ENCODE data around the gene DRAM1.
"Not testable (repeated sequence)": the region's sequence is repeated elsewhere in the genome, so short reads cannot be mapped to it uniquely, and the experiment has no call there.

Gene DRAM1

GRCh38 chr12:101906226-101906625 lies 28.8 kb downstream of the DRAM1 start:
- DNase-seq, result no peak

- DNase-seq, result no peak
Observed at GRCh38 chr12:101908395-101908794, 31.0 kb downstream of the DRAM1 start.

DNA sequence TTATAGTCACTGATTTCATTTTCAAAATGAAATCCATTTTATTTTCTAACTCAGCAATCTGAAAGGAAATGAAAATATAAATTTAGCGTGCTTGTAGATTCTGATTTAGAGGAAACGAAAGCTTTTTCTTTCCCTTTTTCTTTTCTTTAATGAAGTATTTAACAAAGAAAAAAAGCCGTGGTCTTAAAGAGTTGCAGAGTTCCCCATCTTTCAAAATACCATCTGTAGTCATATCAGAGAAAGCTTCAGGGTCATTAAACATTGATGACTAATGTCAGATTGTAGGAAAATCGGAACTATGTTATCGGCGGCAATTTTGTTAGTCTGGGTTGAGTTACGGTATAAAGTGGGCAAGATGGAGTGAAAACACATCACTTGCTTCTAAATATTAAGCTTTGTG lies 32.3 kb downstream of the DRAM1 start:
- no peak for DNase-seq

DNA sequence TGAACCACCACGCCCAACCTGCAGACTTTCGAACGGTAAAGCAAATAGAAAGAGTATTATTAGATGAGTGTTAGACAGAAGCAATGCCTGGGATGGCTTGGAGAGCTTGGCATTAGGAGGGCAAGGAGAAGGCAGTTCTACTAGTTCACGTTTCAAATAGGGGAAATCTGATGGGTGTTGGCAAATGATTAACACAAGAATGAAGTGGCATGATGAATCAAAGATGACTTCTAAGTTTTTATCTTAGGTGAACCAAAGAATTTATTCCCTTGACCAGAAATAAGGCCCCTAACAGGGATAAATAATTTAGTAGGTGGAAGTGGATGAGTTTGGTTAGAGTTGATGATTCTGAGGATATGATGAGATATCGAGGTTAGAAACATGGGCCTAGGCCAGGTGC lies 38.5 kb downstream of the DRAM1 start:
- DNase-seq, result no peak

GRCh38 chr12:101918805-101919204 lies 41.4 kb downstream of the DRAM1 start:
- not testable (repeated sequence) for DNase-seq

GRCh38 chr12:101919447-101919846 lies 42.1 kb downstream of the DRAM1 start:
- no peak for DNase-seq

- no peak for DNase-seq
Observed at GRCh38 chr12:101920906-101921305, 43.5 kb downstream of the DRAM1 start.

DNA sequence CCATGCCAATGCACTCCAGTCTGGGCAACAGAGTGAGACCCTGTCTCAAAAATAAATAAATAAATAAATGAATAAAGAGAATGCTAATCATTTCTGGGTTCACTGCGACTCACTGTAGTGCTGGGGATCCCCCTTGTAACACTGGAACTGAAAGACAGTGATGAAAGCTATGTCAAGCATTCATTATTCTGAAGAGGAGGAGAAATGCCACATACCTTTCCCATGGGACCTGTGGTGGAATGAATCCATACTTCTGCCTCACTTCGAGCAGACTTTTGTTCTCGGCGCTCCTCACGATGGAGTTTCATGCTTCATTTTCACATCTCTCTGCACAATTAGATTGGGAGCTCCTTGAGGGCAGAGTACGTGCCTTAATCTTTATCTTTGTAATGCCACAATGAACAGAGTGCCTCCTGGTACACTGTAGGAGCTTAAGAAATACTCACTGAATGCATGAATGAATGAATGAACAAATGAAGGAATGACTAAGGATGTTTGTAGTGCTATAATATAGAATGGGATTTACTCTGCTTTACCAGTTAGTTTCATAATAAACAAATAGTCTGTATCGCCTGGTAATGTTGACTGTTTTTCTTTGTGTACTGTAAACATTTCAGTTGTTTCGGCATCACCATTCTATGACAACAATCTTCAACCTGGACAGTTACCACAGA lies 45.8 kb downstream of the DRAM1 start:
- DNase-seq, result no peak

DNA sequence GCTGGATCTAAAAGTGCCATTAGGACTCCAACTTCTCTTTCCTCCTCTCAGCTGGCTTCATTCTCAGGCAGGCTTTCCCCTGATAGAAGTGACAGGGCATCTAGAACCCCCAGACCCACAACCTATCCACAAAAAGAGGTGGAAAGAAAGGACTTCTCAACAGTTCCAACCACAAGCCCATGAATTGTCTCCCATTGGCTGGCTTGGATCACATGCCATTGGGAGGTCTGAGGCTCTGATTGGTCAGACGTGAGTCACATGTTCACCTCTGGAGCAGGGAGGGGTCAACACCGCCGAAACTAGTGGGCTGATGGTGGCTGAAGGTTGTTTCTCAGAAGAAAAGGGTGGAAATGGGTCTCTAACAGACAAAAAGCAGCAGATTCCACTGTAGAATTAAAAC lies 47.2 kb downstream of the DRAM1 start:
- no peak for DNase-seq

- DNase-seq, result no peak
Observed at GRCh38 chr12:101925361-101925760, 48.0 kb downstream of the DRAM1 start.

GRCh38 chr12:101925935-101926334 lies 48.6 kb downstream of the DRAM1 start:
- DNase-seq, result no peak

DNA sequence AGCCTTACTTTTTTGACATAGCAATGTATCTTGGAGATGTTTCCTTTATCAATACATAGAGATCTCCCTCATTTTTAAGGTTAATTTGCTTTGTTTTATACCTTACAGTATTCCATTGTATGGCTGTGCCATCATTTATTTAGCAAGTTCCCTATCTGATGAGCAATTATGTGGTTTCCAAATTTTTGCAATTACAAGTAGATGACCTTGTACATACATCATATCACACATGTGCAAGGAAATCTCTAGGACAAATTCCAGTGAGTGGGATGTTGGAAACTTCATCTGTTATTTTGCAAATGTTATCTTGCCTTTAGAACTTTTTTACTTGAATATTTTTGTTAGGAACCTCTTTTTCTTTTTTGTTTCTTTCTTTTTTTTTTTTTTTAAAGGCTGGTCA lies 49.7 kb downstream of the DRAM1 start:
- DNase-seq, result no peak

DNA sequence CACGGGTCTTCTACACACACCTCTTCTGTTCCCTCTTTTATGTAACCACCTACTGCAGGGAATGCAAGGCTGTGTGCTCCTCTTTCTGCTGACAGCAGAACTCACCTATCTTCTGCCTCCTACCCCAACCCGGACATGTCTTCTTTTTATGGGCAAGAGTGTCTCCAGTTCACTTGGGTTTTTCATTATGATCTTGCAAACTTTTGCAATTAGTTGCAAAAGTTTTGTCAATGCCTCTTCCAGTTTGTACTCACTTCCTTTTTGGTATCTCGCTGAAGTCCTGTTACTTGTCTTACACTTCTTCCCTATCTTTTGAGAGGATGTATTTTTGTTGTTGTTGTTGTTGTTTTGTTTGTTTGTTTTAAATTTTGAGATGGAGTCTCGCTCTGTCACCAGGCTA lies 50.6 kb downstream of the DRAM1 start:
- DNase-seq, result no peak

DNA sequence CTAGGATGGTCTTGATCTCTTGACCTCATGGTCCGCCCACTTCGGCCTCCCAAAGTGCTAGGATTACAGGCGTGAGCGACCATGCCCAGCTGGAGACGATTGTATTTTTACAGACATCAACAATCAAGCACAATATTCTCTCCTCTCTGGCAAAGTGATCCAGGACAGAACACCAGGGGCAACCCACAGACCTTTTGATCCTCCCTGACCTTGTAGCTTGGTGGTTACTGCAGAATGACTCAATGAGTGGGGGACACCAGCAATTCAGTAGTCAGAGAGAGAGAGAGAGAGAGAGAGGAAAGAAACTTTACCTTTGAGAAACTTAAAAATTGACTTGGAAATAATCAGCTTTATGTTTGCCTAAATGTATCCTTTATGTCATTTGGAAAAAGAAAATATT lies 51.2 kb downstream of the DRAM1 start:
- DNase-seq, result no peak

GRCh38 chr12:101929365-101930041 lies 52.1 kb downstream of the DRAM1 start:
- no peak for DNase-seq

DNA sequence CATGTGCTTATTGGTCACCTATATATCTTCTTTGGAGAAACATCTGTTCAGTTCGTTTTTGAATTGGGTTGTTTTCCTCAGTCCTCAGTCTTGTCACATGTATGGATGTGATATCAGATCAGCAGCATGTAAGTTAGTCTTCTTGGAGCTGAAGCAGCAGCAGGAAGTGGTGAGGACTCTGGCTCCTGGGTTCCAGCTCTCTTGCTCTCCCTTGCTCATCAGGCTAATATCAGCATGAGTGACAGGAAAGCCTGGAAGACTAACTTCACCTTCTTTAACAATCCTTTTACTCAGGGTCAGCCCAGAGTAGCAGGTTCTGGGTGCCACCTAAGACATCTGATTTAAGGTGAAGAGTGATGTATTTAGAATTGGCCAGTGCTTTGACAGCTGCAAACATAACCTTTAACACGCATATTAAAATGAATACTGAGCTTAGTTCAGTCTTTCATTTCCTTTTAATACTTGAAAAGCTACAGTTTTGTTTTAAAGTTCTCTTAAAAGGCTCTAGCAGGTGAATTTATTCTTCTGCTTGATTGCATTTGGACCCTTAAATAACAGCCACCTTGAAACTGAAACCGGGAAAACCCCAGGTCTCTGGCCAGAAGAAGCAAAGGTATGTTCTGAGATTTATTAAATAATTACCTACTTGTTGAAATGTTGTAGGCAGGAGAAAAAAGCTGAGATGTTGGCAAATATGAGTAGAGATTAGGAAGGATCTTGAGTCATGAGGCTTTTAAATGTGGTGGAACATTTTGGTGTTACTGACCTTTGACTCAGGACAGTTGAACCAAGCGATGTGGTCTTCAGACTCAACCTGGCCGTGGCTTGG lies 54.3 kb downstream of the DRAM1 start:
- DNase-seq, result no peak

GRCh38 chr12:101933866-101934514 lies 56.6 kb downstream of the DRAM1 start:
- no peak for DNase-seq

- DNase-seq, result no peak
Observed at GRCh38 chr12:101935890-101936746, 58.7 kb downstream of the DRAM1 start.

DNA sequence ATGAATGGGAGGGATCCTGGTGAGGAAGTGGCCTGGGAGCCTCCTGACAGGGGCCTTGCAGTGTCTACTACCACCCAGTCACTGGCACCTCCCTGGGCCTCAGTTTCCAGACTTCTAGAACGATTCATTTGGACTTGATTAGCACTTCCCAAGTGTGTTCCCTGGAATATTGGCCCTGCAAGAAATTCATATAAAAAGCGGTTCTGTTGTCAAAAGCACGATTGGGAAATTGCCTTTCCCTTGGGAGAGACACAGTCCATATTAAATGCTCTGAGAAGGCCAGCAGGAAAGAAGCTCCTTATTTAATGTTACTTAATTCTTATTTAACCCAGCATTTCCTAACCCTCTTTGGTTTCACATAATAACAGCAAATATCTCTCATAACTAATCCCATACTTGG lies 61.9 kb downstream of the DRAM1 start:
- no peak for DNase-seq

DNA sequence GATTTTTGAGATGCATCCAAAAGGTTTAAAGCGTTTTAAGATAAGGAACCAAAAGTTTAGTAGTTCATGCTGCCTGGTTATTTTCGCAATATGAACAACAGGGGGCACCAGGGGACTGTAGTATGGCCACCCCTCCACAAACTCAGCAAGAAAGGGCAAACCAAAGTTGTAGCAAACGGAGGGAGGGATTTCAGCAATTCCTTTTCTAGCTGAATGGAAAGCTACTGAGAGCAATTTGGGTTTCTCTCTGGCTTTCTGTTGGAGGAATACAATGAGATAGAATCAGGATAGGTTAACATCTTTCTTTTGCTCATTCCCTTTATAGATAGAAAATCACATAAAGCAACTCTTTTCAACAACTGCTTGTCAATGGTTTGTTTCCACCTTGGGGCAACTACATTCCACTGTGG lies 62.5 kb downstream of the DRAM1 start:
- DNase-seq, result peak in 29 of 56 donors; percentile 1 to 72 (median 12)

GRCh38 chr12:101940400-101940950 lies 63.1 kb downstream of the DRAM1 start:
- DNase-seq, result no peak

Data from nucleus accumbens (tissue), 56 donors.